ENCODE measurements around the gene SYT8.

- no peak for TF ChIP-seq CTCF (IDR thresholded peaks at IDR 0.05; ENCODE audit: borderline replicate concordance, extremely low read depth, low read length, poor library complexity, severe bottlenecking)
- no peak for TF ChIP-seq EZH2 (IDR thresholded peaks at IDR 0.05; ENCODE audit: borderline replicate concordance, low read depth, low read length, severe bottlenecking)
These were observed 6.2 kb upstream of the SYT8 start for GRCh38 chr11:1828542-1828941.
